Testis (tissue), 3 donors: ENCODE results near the gene GALNT7. TPM values are rescaled to one million over a fixed set of nuclear protein-coding genes. Genes with fewer than 3 reads are reported as not detected.

ENCODE experiments used
- DNase-seq: peaks from one replicate; pipeline ENCODE4 v3.0.0-alpha.2; 2019
- H3K27ac ChIP-seq, 2 donors: fragments of 200-600 bp; sonication (generic); one replicate each; pipeline ENCODE4 v1.5.1; 2019
- H3K27me3 ChIP-seq: fragments of 200-600 bp; sonication (generic); one replicate; pipeline ENCODE4 v1.5.1; 2019
- H3K36me3 ChIP-seq: fragments of 200-600 bp; sonication (generic); one replicate; pipeline ENCODE4 v1.5.1; 2017; ENCODE audit warnings: low read depth; ENCODE audit errors: missing control alignments
- H3K4me1 ChIP-seq: fragments of 200-600 bp; sonication (generic); one replicate; pipeline ENCODE4 v1.5.1; 2019
- H3K4me3 ChIP-seq, 2 donors: fragments of 200-600 bp; sonication (generic); one replicate each; pipeline ENCODE4 v1.5.1; 2017 to 2019
- H3K9me3 ChIP-seq: fragments of 200-600 bp; sonication (generic); one replicate; pipeline ENCODE4 v1.5.1; 2017
- CTCF ChIP-seq, 3 experiments: fragments of 450-650 bp in 2 of 3; fragments of 200-600 bp in 1 of 3; sonication (generic) in 1 of 3; IDR thresholded peaks; one replicate each; pipeline ENCODE4 v1.5.1; 2016 to 2019; ENCODE audit warnings: antibody characterized with exemption in 3 of 3, mild to moderate bottlenecking in 2 of 3, moderate library complexity in 1 of 3
- POLR2A ChIP-seq: fragments of 450-650 bp; IDR thresholded peaks from one replicate; pipeline ENCODE4 v1.6.1; 2017; ENCODE audit warnings: antibody characterized with exemption, mild to moderate bottlenecking, moderate library complexity
- WGBS, 2 donors: methylation state at CpG; one replicate each; pipeline ENCODE4 v1.1.5; 2018; 5-methylcytosine and 5-hydroxymethylcytosine counted together
- intact Hi-C: fragments of 100-400 bp; cut with DNase I; formaldehyde crosslinking; loops from one replicate; pipeline ENCODE4 v1.15.1; 2023; ENCODE audit warnings: low total_unique reads
- polyA plus RNA-seq: library from polyadenylated mRNA; stranded (reverse); fragments of 350-450 nt; fragmentation: Illumina TruSeq; extraction: RNeasy Lipid Tissue Mini Kit (QIAGEN cat#74804); gene quantifications from one replicate; pipeline ENCODE4 v1.2.3, GENCODE V29; 2014; ENCODE audit warnings: low read depth, low replicate concordance; ENCODE audit not compliant: insufficient read depth
- total RNA-seq, 2 donors: library from RNA; depleted of rRNA; stranded (reverse); fragments of >200 nt; gene quantifications; one replicate each; pipeline ENCODE4 v1.2.3, GENCODE V29; 2016

GALNT7 gene
- total and polyA plus RNA-seq, 3 donors from 2014 or later, result 18.0 to 32.0 (median 28.8) TPM

GRCh38 chr4:173325007-173325736 is 156.6 kb downstream of the GALNT7 start:
- intact Hi-C loops, result no loop called here
- H3K36me3 ChIP-seq, result no peaks in the 10 kb centered on the region
- no peaks in the 10 kb centered on the region for H3K27me3 ChIP-seq
- DNase-seq, result no peak
- no peak overlapping the region for H3K27ac ChIP-seq
- no peaks in the 10 kb centered on the region for H3K4me1 ChIP-seq
- H3K9me3 ChIP-seq, result no peaks in the 10 kb centered on the region
- WGBS, 2 donors, result 95% methylated on average over 5 of the region's 5 CpGs
- H3K4me3 ChIP-seq, result no peak overlapping the region
- TF ChIP-seq CTCF (IDR thresholded peaks at IDR 0.05), result no peak

- no peak for TF ChIP-seq POLR2A
- no peak for TF ChIP-seq CTCF (IDR thresholded peaks at IDR 0.05)
- Histone ChIP-seq H3K36me3 (no peaks in the 10 kb centered on the region), H3K4me1 (peaks cover 13% of the 10 kb centered on the region), H3K4me3 (no peak overlapping the region), H3K27me3 (no peaks in the 10 kb centered on the region), H3K27ac (no peak overlapping the region), H3K9me3 (no peaks in the 10 kb centered on the region)
- intact Hi-C loops, result no loop called here
- DNase-seq, result no peak
- 94 to 95% methylated on average over 5 of the region's 5 CpGs for WGBS, 2 donors
These were observed 159.8 kb downstream of the GALNT7 start for GRCh38 chr4:173328236-173328901.

GRCh38 chr4:173330590-173330989 is 162.0 kb downstream of the GALNT7 start:
- peaks cover 13% of the 10 kb centered on the region for H3K4me1 ChIP-seq
- no peaks in the 10 kb centered on the region for H3K27me3 ChIP-seq
- WGBS, 2 donors, result 74 to 84% methylated on average over 2 of the region's 2 CpGs
- H3K4me3 ChIP-seq, result no peak overlapping the region
- intact Hi-C loops, result no loop called here
- H3K27ac ChIP-seq, result no peak overlapping the region
- H3K36me3 ChIP-seq, result no peaks in the 10 kb centered on the region
- no peak for DNase-seq
- no peaks in the 10 kb centered on the region for H3K9me3 ChIP-seq
- no peak for TF ChIP-seq CTCF (IDR thresholded peaks at IDR 0.05)
- TF ChIP-seq POLR2A, result no peak

GRCh38 chr4:173332021-173332487 is 163.4 kb downstream of the GALNT7 start:
- DNase-seq, result no peak
- WGBS, 2 donors, result 58 to 59% methylated on average over 6 of the region's 6 CpGs
- no peaks in the 10 kb centered on the region for H3K36me3 ChIP-seq
- H3K27ac ChIP-seq, result peak overlapping the region; percentile 100
- no peak overlapping the region for H3K4me3 ChIP-seq
- no peak for TF ChIP-seq CTCF (IDR thresholded peaks at IDR 0.05)
- no peak for TF ChIP-seq POLR2A
- intact Hi-C loops, result no loop called here
- H3K4me1 ChIP-seq, result peaks cover 13% of the 10 kb centered on the region
- H3K9me3 ChIP-seq, result no peaks in the 10 kb centered on the region
- no peaks in the 10 kb centered on the region for H3K27me3 ChIP-seq
